ENCODE data around the gene GOSR1. TPM values are rescaled to one million over a fixed set of nuclear protein-coding genes. Genes with fewer than 3 reads are reported as not detected.
"Not testable (repeated sequence)": the region's sequence is repeated elsewhere in the genome, so short reads cannot be mapped to it uniquely, and the experiment has no call there.

GOSR1 gene
- 10 to 100 TPM; 54.4 to 60.1 (median 58.8) TPM for polyA plus RNA-seq (ENCODE audit: insufficient read length in 3 of 3)

- DNase-seq (ENCODE audit: low read depth in 3 of 3, low spot score in 2 of 3), result peak; percentile 86 to 93 (median 87)
These were observed at the start of gene GOSR1 for GRCh38 chr17:30477083-30477773. GOSR1 (plus strand) TSS chr17:30477408; CDS start chr17:30477434, 26 bp downstream.

DNA sequence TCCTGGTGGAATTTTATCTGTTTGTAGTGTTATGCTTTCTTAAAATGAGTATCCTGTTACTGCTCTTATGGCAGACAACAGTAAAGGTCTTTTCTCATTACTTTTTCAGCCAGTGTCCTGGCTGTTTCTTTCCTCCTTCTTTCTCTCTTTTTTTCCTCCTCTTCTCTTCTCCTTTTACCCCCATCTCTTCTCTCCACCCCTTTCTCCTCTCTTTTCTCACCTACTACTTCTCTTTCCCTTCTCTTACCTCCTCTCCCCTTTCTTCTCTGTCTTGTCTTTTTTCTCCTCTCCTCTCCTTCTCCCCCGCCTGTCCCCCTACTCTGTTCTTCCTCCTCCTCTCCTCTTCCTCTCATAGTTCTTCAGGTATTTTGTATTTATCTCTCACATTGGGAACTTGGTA is 49.6 kb upstream of the GOSR1 start:
- no peak for DNase-seq (ENCODE audit: low read depth in 3 of 3, low spot score in 2 of 3)

DNA sequence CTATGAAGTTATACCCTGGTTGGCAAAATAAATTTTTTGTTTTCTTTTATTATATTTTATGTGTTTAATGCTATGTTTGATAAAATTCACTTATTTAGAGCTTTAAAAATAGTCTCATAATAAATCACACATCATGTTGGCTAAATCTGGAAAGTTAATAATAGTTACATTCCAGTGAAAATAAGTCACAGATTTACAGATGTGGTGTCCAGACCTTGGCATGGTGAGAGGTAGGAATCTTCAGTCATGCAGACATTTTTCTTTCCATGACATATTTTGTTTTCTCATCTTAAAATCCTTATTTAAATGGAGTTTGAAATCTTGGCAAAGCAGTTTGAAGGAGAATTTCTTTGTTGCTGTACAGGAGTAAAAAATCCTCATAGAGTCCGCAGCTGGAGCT is 48.1 kb upstream of the GOSR1 start:
- DNase-seq (ENCODE audit: low read depth in 3 of 3, low spot score in 2 of 3), result no peak

- no peak for DNase-seq (ENCODE audit: low read depth in 3 of 3, low spot score in 2 of 3)
These were observed 43.7 kb upstream of the GOSR1 start for GRCh38 chr17:30433514-30433913.

- no peak for DNase-seq (ENCODE audit: low read depth in 3 of 3, low spot score in 2 of 3)
These were observed 40.5 kb upstream of the GOSR1 start for GRCh38 chr17:30436729-30437128.

DNA sequence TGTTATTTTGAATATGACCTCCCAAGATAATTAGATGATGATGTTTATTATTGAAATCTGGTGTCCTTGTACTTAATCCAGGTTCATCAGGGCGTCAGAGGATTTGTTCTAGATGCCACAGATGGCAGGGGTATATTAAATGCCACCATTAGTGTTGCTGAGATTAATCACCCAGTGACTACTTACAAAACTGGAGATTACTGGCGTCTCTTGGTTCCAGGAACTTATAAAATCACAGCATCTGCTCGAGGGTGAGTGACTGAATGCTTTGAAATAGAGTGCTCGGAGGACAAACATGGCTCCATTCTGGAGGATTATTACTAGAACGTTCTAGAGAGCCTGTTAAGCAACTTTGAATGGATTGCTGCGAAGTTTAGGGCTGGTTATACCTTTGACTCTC is 33.5 kb upstream of the GOSR1 start:
- DNase-seq (ENCODE audit: low read depth in 3 of 3, low spot score in 2 of 3), result no peak

GRCh38 chr17:30446640-30447039 is 30.6 kb upstream of the GOSR1 start:
- DNase-seq (ENCODE audit: low read depth in 3 of 3, low spot score in 2 of 3), result not testable (repeated sequence)

DNA sequence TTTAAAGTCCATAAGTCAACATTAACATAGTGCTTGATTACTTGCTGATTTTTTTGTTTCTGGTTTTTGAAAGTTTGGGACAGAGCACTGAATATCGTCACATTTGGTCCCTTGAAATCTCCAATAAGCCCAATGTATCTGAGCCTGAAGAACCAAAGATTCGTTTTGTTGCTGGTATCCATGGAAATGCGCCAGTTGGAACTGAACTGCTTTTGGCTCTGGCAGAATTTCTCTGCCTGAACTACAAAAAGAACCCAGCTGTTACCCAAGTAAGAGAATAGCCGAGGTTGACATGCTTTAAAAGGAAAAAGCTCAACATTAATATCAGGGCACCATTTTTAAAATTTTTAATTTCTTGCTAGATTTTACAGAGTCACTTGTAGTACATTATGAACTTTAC is 27.7 kb upstream of the GOSR1 start:
- DNase-seq (ENCODE audit: low read depth in 3 of 3, low spot score in 2 of 3), result no peak

- DNase-seq (ENCODE audit: low read depth in 3 of 3, low spot score in 2 of 3), result no peak
These were observed 26.8 kb upstream of the GOSR1 start for GRCh38 chr17:30450125-30451027.

GRCh38 chr17:30454635-30455034 is 22.6 kb upstream of the GOSR1 start:
- DNase-seq (ENCODE audit: low read depth in 3 of 3, low spot score in 2 of 3), result no peak

- no peak for DNase-seq (ENCODE audit: low read depth in 3 of 3, low spot score in 2 of 3)
These were observed 18.8 kb upstream of the GOSR1 start for GRCh38 chr17:30458371-30458770.

DNA sequence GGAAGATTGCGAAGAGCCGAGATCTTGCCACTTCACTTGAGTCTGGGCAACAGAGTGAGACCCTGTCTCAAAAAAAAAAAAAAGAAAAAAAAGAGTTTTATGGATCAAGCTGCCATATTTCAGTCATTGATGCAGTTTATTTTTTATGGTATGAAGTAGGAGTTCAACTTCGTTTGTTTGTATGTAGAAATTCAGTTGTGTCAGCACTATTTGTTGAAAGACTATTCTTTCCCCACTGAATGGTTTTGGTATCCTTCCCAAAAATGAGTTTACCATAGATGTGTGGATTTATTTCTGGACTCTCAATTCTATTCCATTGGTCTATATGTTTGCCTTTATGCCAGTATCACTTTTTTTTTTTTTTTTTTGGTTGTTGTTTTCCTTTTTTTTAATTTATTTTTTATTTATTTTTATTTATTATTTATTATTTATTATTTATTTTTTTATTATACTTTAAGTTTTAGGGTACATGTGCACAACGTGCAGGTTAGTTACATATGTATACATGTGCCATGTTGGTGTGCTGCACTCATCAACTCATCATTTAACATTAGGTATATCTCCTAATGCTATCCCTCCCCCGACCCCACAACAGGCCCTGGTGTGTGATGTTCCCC is 18.3 kb upstream of the GOSR1 start:
- not testable (repeated sequence) for DNase-seq (ENCODE audit: low read depth in 3 of 3, low spot score in 2 of 3)

- no peak for DNase-seq (ENCODE audit: low read depth in 3 of 3, low spot score in 2 of 3)
These were observed 8.7 kb upstream of the GOSR1 start for GRCh38 chr17:30468465-30468864.

GRCh38 chr17:30472238-30472890 is 4.8 kb upstream of the GOSR1 start:
- no peak for DNase-seq (ENCODE audit: low read depth in 3 of 3, low spot score in 2 of 3)

DNA sequence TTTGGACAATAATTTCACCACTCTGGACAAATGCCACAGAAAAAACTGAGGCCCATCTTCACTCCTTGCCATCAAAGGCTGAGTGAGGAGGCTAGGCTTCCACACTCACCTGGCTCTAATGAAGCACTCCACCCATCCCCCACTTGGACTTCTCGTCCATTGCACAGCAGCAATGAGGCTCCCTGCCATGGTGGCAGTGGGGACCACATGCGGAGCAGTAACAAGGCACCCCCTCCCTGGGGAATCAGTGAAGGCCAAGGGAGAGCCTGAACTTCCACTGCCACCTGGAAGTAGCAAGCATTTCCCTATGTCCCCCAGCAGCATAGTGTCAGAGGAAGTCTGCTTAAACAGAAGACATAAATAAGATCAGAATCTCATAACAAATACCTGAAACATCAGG is 2.0 kb upstream of the GOSR1 start:
- DNase-seq (ENCODE audit: low read depth in 3 of 3, low spot score in 2 of 3), result no peak

- DNase-seq (ENCODE audit: low read depth in 3 of 3, low spot score in 2 of 3), result peak in 1 of 3 donors; percentile 10
These were observed 504 bp upstream of the GOSR1 start for GRCh38 chr17:30476726-30477082.

GRCh38 chr17:30477774-30478115 is 537 bp downstream of the GOSR1 start:
- peak in 2 of 3 donors; percentile 7 to 23 for DNase-seq (ENCODE audit: low read depth in 3 of 3, low spot score in 2 of 3)

GRCh38 chr17:30482555-30482954 is 5.3 kb downstream of the GOSR1 start:
- no peak for DNase-seq (ENCODE audit: low read depth in 3 of 3, low spot score in 2 of 3)

- no peak for DNase-seq (ENCODE audit: low read depth in 3 of 3, low spot score in 2 of 3)
These were observed 6.0 kb downstream of the GOSR1 start for GRCh38 chr17:30483159-30483558.

- DNase-seq (ENCODE audit: low read depth in 3 of 3, low spot score in 2 of 3), result no peak
These were observed 16.6 kb downstream of the GOSR1 start for GRCh38 chr17:30493780-30494179.

- DNase-seq (ENCODE audit: low read depth in 3 of 3, low spot score in 2 of 3), result no peak
These were observed 18.4 kb downstream of the GOSR1 start for GRCh38 chr17:30495586-30495985.
